K562 (cell line): ENCODE measurements around the gene MBOAT7. TPM values are rescaled to one million over a fixed set of nuclear protein-coding genes. Genes with fewer than 3 reads are reported as not detected.

Source experiments
- HSF4 ChIP-seq: fragments of 250-450 bp; sonication (Bioruptor Pico); IDR thresholded peaks from 2 replicates; pipeline ENCODE4 v2.1.2; 2022; ENCODE audit warnings: mild to moderate bottlenecking, moderate library complexity, borderline replicate concordance
- PCBP1 ChIP-seq: fragments of 200-400 bp; formaldehyde crosslinking; IDR thresholded peaks from 2 replicates; pipeline ENCODE4 v1.6.1; 2018; ENCODE audit warnings: mild to moderate bottlenecking, low read depth, low read length; ENCODE audit not compliant: poor library complexity, severe bottlenecking
- PHB2 ChIP-seq: fragments of 450-650 bp; IDR thresholded peaks from 2 replicates; pipeline ENCODE4 v1.6.1; 2017; ENCODE audit warnings: low read depth
- POLR2H ChIP-seq: IDR thresholded peaks from 2 replicates; pipeline ENCODE4 v1.6.1; 2016; ENCODE audit warnings: missing genetic modification characterization, low read depth, mild to moderate bottlenecking, control low read depth, missing compliant biosample characterization, moderate library complexity
- TAF15 ChIP-seq: fragments of 200-400 bp; formaldehyde crosslinking; IDR thresholded peaks from 2 replicates; pipeline ENCODE4 v1.6.1; 2017; ENCODE audit warnings: mild to moderate bottlenecking, low read depth, low read length, moderate library complexity
- ZFP1 ChIP-seq: fragments of 450-650 bp; formaldehyde crosslinking; IDR thresholded peaks from 2 replicates; pipeline ENCODE4 v1.4.0; 2020; ENCODE audit warnings: mild to moderate bottlenecking, mixed read lengths
- ZFP36 ChIP-seq: fragments of 150-350 bp; IDR thresholded peaks from 2 replicates; pipeline ENCODE4 v1.6.1; 2018; ENCODE audit warnings: low read length, low read depth; ENCODE audit not compliant: partially characterized antibody
- ZNF121 ChIP-seq: sonication (generic); formaldehyde crosslinking; conservative IDR thresholded peaks from 2 replicates; pipeline ENCODE4 v1.8.0; 2022; ENCODE audit warnings: missing genetic modification reagents
- ZNF197 ChIP-seq: fragments of 200-800 bp; sonication (Bioruptor generic); IDR thresholded peaks from 2 replicates; pipeline ENCODE4 v1.6.1; 2016; ENCODE audit warnings: low read depth, missing genetic modification characterization, missing compliant biosample characterization
- ZNF445 ChIP-seq: fragments of 250-450 bp; sonication (Bioruptor Pico); IDR thresholded peaks from 2 replicates; pipeline ENCODE4 v1.4.0; 2020; ENCODE audit warnings: low read depth, mild to moderate bottlenecking, moderate library complexity
- polyA plus RNA-seq, 8 experiments: library from polyadenylated mRNA; depleted of rRNA in 4 of 8; stranded (reverse) in 5 of 8; unstranded in 3 of 8; fragments of >200 nt; fragmentation: Nextera tagmentation in 2 of 8; fragmentation: Illumina TruSeq in 1 of 8; extraction: Ambion mirVana in 2 of 8; extraction: Trizol in 1 of 8; gene quantifications; 2 replicates each; pipeline versions ENCODE4 v1.2.1 to v1.2.3, GENCODE V29; 2011 to 2014; ENCODE audit warnings: inconsistent platforms in 1 of 8, missing spikeins in 1 of 8
- total RNA-seq, 7 experiments: library from RNA; depleted of rRNA in 6 of 7; stranded (reverse); fragments of >200 nt in 6 of 7; fragmentation: Illumina TruSeq in 2 of 7; extraction: Trizol in 2 of 7; gene quantifications; 2 replicates each; pipeline versions ENCODE4 v1.2.1 to v1.2.3, GENCODE V29; 2011 to 2021; ENCODE audit warnings: low replicate concordance in 1 of 7
- TF ChIP-seq, protein P1 (sequence below): fragments of 450-650 bp; IDR thresholded peaks from 2 replicates; pipeline ENCODE4 v1.6.1; 2016; ENCODE audit warnings: mild to moderate bottlenecking
- TF ChIP-seq, protein P2 (sequence below): fragments of 450-650 bp; IDR thresholded peaks from 2 replicates; pipeline ENCODE4 v1.6.1; 2018; ENCODE audit warnings: mild to moderate bottlenecking, low read depth; ENCODE audit not compliant: partially characterized antibody
- TF ChIP-seq, protein P3 (sequence below): sonication (generic); formaldehyde crosslinking; IDR thresholded peaks from 2 replicates; pipeline ENCODE4 v1.8.0; 2022; ENCODE audit warnings: mild to moderate bottlenecking, missing genetic modification reagents
- TF ChIP-seq, protein P4 (sequence below): fragments of 150-350 bp; conservative IDR thresholded peaks from 2 replicates; pipeline ENCODE4 v1.6.1; 2014; ENCODE audit warnings: low read length
- TF ChIP-seq, protein P5 (sequence below): fragments of 250-450 bp; sonication (Bioruptor Pico); IDR thresholded peaks from 2 replicates; pipeline ENCODE4 v1.5.0; 2021; ENCODE audit warnings: mild to moderate bottlenecking, moderate library complexity

The MBOAT7 gene
- total and polyA plus RNA-seq, 9 of the 15 experiments (the other 6 are each of a cell fraction or from before 2014, with no cell fraction given) = 1.4 to 153 (median 56.1) TPM

DNA sequence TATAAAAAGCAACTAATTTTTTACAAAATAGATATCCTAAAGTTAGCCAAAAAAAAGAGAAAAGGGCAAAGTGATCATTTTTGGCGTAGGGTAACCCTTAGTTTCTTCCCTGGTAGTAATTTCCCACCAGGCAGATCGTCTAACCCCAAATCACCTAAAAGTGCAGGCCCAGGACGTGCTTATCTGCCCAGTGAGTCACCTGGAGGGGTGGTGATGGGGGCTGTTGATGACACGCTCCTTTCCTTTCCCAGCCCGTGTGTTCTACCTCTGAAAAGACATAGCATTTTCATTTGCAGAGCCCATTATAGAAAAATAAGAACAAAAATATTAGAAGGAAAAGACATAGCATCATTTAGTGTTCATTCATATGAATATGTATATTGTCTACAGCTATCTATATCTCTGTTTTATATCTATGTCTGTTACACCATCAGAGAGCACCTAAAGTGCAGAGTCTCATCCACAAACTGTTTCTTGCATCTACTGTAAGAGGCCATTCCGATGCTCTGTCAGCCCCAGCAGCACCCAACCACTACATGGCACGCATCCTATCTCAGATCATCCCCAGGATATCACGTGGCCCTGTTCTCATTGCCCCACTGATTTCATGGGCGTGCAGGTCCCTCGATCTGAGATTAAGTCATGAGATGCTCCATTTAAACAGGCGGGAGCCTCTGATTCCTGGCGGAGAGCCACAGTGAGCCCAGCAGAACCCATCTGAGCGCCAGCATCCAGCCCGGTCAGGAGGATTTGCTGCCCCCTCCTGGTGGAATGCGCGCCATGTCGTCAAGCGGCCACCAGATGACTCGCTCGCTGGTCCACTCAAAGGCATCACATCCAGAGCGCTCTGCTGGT lies 41.9 kb upstream of the MBOAT7 start (continued):
- TF ChIP-seq, protein P1, sequence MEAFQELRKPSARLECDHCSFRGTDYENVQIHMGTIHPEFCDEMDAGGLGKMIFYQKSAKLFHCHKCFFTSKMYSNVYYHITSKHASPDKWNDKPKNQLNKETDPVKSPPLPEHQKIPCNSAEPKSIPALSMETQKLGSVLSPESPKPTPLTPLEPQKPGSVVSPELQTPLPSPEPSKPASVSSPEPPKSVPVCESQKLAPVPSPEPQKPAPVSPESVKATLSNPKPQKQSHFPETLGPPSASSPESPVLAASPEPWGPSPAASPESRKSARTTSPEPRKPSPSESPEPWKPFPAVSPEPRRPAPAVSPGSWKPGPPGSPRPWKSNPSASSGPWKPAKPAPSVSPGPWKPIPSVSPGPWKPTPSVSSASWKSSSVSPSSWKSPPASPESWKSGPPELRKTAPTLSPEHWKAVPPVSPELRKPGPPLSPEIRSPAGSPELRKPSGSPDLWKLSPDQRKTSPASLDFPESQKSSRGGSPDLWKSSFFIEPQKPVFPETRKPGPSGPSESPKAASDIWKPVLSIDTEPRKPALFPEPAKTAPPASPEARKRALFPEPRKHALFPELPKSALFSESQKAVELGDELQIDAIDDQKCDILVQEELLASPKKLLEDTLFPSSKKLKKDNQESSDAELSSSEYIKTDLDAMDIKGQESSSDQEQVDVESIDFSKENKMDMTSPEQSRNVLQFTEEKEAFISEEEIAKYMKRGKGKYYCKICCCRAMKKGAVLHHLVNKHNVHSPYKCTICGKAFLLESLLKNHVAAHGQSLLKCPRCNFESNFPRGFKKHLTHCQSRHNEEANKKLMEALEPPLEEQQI = no peak
- TF ChIP-seq HSF4 (CRISPR knock-in tag) = no peak
- TF ChIP-seq, protein P2, sequence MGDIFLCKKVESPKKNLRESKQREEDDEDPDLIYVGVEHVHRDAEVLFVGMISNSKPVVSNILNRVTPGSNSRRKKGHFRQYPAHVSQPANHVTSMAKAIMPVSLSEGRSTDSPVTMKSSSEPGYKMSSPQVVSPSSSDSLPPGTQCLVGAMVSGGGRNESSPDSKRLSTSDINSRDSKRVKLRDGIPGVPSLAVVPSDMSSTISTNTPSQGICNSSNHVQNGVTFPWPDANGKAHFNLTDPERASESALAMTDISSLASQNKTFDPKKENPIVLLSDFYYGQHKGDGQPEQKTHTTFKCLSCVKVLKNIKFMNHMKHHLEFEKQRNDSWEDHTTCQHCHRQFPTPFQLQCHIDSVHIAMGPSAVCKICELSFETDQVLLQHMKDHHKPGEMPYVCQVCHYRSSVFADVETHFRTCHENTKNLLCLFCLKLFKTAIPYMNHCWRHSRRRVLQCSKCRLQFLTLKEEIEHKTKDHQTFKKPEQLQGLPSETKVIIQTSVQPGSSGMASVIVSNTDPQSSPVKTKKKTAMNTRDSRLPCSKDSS = no peak
- TF ChIP-seq ZFP36 = peak; percentile 6
- TF ChIP-seq ZNF197 = no peak
- no peak for TF ChIP-seq TAF15
- no peak for TF ChIP-seq POLR2H (tag)
- no peak for TF ChIP-seq ZFP1 (CRISPR knock-in tag)
- no peak for TF ChIP-seq ZNF445 (CRISPR knock-in tag)
- no peak for TF ChIP-seq PHB2
- TF ChIP-seq PCBP1 = no peak
- TF ChIP-seq, protein P3, sequence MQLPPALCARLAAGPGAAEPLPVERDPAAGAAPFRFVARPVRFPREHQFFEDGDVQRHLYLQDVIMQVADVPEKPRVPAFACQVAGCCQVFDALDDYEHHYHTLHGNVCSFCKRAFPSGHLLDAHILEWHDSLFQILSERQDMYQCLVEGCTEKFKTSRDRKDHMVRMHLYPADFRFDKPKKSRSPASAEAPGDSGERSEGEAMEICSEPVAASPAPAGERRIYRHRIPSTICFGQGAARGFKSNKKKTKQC (CRISPR knock-in tag) = no peak
- TF ChIP-seq, protein P4, sequence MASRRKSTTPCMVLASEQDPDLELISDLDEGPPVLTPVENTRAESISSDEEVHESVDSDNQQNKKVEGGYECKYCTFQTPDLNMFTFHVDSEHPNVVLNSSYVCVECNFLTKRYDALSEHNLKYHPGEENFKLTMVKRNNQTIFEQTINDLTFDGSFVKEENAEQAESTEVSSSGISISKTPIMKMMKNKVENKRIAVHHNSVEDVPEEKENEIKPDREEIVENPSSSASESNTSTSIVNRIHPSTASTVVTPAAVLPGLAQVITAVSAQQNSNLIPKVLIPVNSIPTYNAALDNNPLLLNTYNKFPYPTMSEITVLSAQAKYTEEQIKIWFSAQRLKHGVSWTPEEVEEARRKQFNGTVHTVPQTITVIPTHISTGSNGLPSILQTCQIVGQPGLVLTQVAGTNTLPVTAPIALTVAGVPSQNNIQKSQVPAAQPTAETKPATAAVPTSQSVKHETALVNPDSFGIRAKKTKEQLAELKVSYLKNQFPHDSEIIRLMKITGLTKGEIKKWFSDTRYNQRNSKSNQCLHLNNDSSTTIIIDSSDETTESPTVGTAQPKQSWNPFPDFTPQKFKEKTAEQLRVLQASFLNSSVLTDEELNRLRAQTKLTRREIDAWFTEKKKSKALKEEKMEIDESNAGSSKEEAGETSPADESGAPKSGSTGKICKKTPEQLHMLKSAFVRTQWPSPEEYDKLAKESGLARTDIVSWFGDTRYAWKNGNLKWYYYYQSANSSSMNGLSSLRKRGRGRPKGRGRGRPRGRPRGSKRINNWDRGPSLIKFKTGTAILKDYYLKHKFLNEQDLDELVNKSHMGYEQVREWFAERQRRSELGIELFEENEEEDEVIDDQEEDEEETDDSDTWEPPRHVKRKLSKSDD = no peak
- TF ChIP-seq, protein P5, sequence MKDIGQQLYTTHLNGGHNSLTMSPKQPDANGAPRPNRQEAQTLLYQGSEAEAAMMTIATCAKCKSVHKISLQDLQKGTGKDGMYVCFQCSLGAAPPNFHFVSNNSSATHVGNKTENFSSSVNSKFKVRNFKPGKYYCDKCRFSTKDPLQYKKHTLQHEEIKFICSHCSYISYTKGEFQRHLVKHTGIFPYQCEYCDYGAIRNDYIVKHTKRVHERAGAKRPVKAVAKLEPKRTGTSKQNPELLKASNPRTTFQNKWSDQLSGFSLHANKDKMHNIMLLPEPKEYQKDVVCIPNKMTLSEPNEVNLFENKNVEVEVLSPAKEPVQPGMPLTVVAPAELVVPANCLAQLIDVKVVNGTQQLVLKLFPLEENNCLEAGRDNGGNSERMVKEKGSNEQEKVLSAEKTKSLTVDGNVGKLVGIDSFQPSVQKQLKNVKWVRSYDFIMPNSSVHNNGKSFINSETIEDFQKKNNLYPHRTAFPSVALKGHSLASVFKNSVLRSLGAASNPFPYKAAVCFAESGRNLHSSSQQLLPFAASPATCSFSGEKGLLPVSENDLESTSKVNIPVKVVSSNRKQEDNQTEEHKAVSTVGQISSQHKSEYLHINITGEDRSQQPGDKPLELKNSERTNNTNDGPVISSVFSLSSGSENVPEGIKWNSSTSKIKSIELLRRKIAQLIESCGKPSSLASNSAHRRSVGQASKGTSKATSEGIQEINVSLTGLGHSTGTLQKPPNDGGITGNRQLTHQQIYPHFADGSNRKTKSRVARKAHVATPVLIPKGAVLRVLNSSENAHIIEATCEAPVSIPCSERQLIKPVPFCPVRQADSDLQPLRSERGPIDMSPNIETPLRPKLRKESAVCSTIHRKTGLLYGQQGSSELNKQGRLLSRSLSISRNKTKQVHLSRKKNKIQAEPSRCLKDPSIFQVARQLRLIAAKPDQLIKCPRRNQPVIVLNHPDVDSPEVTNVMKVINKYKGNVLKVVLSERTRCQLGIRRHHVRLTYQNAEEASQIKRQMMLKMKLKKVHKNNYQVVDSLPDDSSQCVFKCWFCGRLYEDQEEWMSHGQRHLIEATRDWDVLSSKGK (CRISPR knock-in tag) = no peak
- TF ChIP-seq ZNF121 (CRISPR knock-in tag) = no peak
